Stomach (tissue), 9 donors: ENCODE measurements around the gene NEBL. TPM values are rescaled to one million over a fixed set of nuclear protein-coding genes. Genes with fewer than 3 reads are reported as not detected.

Experiments
- DNase-seq, 2 donors: peaks; one replicate each; pipeline versions ENCODE4 v3.0.0 to v3.0.0-alpha.2; 2013 to 2019
- H3K27ac ChIP-seq, 5 donors: fragments of 200-600 bp in 4 of 5; sonication (generic) in 4 of 5; one replicate each; pipeline ENCODE4 v1.5.1; 2013 to 2019; ENCODE audit warnings: mild to moderate bottlenecking in 1 of 5, moderate library complexity in 1 of 5
- H3K27me3 ChIP-seq, 3 donors: fragments of 200-600 bp; sonication (generic); one replicate each; pipeline ENCODE4 v1.5.1; 2017 to 2019; ENCODE audit warnings: mixed run types in 1 of 3
- H3K36me3 ChIP-seq, 4 donors: fragments of 200-600 bp; sonication (generic); 1 replicate in 3 of 4; 2 replicates in 1 of 4; pipeline ENCODE4 v1.5.1; 2016 to 2019
- H3K4me1 ChIP-seq, 4 donors: fragments of 200-600 bp; sonication (generic); one replicate each; pipeline ENCODE4 v1.5.1; 2016 to 2019
- H3K4me3 ChIP-seq, 4 donors: fragments of 200-600 bp; sonication (generic) in 3 of 4; one replicate each; pipeline ENCODE4 v1.5.1; 2016 to 2019; ENCODE audit warnings: mild to moderate bottlenecking in 1 of 4
- H3K9me3 ChIP-seq, 4 donors: fragments of 200-600 bp; sonication (generic); one replicate each; pipeline ENCODE4 v1.5.1; 2016 to 2019
- EP300 ChIP-seq: sonication (generic); formaldehyde crosslinking; IDR thresholded peaks from one replicate; pipeline ENCODE4 v1.6.1; 2017; ENCODE audit warnings: antibody characterized with exemption
- POLR2A ChIP-seq, 4 donors: fragments of 450-650 bp; IDR thresholded peaks; one replicate each; pipeline ENCODE4 v1.6.1; 2016; ENCODE audit warnings: antibody characterized with exemption in 4 of 4, control low read depth in 2 of 4, mild to moderate bottlenecking in 1 of 4, moderate library complexity in 1 of 4
- POLR2AphosphoS5 ChIP-seq, 3 donors: sonication (generic); formaldehyde crosslinking; IDR thresholded peaks; one replicate each; pipeline ENCODE4 v1.6.1; 2016; ENCODE audit warnings: antibody characterized with exemption in 3 of 3
- WGBS, 5 donors: extraction: QIAGEN DNeasy Blood & Tissue Kit in 3 of 5; methylation state at CpG; one replicate each; pipeline versions ENCODE4 v1.1.5 to v1.1.7; 2013 to 2018; 5-methylcytosine and 5-hydroxymethylcytosine counted together
- intact Hi-C: fragments of 100-400 bp; cut with DNase I; formaldehyde crosslinking; loops from one replicate; pipeline ENCODE4 v1.15.1; 2023; ENCODE audit warnings: low total_unique reads
- polyA plus RNA-seq, 3 donors: library from polyadenylated mRNA; stranded (reverse); fragments of 200-250 nt; gene quantifications; one replicate each; pipeline ENCODE4 v1.2.3, GENCODE V29; 2013
- total RNA-seq, 5 donors: library from RNA; depleted of rRNA; stranded (reverse); fragments of >200 nt; gene quantifications; one replicate each; pipeline versions ENCODE4 v1.1.0 to v1.2.3, GENCODE V29; 2014 to 2016
- TF ChIP-seq, protein P1 (sequence below), 7 experiments: fragments of 450-650 bp in 4 of 7; fragments of 200-600 bp in 3 of 7; sonication (generic) in 3 of 7; IDR thresholded peaks; one replicate each; pipeline ENCODE4 v1.5.1; 2016 to 2019; ENCODE audit warnings: antibody characterized with exemption in 7 of 7, control low read depth in 2 of 7, mild to moderate bottlenecking in 1 of 7
- donor health status: healthy with polysubstance abuse.
- donor health status: Bipolar disorder and iron deficiency.
- donor health status: healthy.

Gene NEBL
- total and polyA plus RNA-seq, 8 donors, result 1.2 to 21.8 (median 5.9) TPM

DNA sequence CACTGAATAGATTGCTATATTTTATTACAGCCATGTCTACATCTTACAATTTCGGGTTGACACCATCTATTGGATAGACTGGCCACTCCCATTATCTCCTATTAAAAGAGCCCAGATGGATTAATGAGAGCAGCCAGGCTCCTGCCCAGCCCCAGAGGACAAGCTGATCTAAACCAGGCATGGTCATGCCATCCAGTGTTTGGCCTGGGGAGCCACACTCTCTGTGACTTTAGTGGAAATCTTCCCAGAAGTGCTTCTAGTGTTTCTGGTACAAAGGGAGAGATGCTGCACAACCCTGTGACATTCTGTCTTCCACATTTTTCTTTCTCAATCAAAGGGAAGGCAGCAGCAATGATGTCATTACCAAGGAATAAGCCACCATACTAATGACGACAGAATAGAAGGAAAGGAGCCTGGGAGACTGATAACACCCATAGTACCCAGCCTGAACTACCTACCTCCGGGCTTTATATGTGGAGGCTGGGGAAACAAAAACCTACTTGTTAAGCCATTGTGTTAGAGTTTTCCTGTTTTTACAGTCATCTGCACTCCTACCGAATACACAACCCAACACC, 5.0 kb downstream of the NEBL start:
- Histone ChIP-seq H3K36me3 (no peaks in the 10 kb centered on the region), H3K4me3 (no peak overlapping the region), H3K27me3 (no peaks in the 10 kb centered on the region), H3K27ac (no peak overlapping the region), H3K9me3 (no peaks in the 10 kb centered on the region), H3K4me1 (no peaks in the 10 kb centered on the region)
- WGBS, 5 donors, result 81 to 91% (median 85%) methylated on average over 4 of the region's 4 CpGs
- intact Hi-C loops, result no loop called here
- TF ChIP-seq, protein P1, sequence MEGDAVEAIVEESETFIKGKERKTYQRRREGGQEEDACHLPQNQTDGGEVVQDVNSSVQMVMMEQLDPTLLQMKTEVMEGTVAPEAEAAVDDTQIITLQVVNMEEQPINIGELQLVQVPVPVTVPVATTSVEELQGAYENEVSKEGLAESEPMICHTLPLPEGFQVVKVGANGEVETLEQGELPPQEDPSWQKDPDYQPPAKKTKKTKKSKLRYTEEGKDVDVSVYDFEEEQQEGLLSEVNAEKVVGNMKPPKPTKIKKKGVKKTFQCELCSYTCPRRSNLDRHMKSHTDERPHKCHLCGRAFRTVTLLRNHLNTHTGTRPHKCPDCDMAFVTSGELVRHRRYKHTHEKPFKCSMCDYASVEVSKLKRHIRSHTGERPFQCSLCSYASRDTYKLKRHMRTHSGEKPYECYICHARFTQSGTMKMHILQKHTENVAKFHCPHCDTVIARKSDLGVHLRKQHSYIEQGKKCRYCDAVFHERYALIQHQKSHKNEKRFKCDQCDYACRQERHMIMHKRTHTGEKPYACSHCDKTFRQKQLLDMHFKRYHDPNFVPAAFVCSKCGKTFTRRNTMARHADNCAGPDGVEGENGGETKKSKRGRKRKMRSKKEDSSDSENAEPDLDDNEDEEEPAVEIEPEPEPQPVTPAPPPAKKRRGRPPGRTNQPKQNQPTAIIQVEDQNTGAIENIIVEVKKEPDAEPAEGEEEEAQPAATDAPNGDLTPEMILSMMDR (IDR thresholded peaks at IDR 0.05), result no peak
- TF ChIP-seq EP300 (no peak), POLR2A (IDR thresholded peaks at IDR 0.05) (no peak), POLR2AphosphoS5 (IDR thresholded peaks at IDR 0.05) (no peak)
- DNase-seq, result no peak

DNA sequence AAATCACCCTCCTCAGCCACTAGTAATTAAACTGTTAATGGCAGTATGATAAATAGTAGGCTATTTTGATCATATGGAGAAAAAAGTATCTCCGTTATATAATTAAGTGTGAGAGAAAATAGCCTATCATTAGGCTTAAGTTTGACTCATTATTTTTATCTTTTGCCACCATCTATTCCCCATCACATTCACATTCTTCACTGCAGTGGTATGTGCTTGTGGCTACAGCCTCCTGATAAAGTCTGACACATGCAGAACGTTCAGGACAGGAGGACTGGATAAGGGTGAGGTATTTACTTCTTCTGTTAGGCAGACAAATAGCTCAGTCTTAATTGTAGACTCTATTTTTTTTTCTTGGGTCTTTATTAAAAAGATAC, 5.8 kb downstream of the NEBL start:
- no peak overlapping the region for H3K4me3 ChIP-seq
- H3K27me3 ChIP-seq, result no peaks in the 10 kb centered on the region
- no peak for DNase-seq
- WGBS, 5 donors, result 38 to 45% (median 40%) methylated on average over 2 of the region's 2 CpGs
- H3K36me3 ChIP-seq, result no peaks in the 10 kb centered on the region
- intact Hi-C loops, result no loop called here
- no peaks in the 10 kb centered on the region for H3K9me3 ChIP-seq
- H3K4me1 ChIP-seq, result no peaks in the 10 kb centered on the region
- no peak for TF ChIP-seq POLR2A (IDR thresholded peaks at IDR 0.05)
- peak in 1 of 3 donors; percentile 25 for TF ChIP-seq POLR2AphosphoS5 (IDR thresholded peaks at IDR 0.05)
- H3K27ac ChIP-seq, result no peak overlapping the region

DNA sequence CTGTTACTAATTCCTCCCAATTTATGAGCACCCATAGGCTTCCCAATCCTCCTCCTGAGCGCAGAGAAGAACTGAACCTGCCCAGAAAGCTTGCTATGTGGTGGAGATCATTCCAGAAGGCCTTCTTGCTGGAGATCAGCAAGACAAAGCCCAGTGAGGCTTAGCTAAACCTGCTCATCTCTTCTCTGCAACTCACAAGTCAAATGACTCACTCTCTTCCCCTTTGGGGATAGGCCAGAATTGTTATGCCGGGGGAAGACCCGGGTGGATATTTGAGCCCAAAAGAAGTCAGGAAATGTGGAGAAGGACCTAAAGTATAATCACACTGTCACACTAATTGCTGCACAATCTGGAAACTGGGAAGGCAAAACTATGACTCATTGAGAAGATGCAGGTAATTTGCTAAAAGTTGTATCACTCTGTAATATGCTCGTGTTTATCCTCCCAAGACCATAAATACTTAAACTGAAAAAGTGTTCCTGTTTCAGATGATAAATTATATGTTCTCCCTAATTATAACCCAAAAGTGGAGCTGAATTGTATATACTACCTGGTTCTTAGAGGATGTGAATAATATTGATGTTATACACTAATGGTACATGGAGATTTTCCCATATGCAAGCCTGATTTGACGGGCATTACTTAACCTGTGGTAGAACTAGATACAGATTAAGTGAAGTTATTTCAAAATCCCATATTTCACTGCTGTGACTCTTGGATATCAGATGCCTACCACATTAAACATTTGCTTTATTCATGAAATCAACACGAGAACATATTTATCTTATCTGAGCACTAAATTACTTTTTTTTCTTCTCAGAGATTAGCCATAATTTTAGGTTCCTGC, 6.4 kb downstream of the NEBL start:
- intact Hi-C loops, result no loop called here
- 56 to 71% (median 67%) methylated on average over 6 of the region's 6 CpGs for WGBS, 5 donors
- no peaks in the 10 kb centered on the region for H3K9me3 ChIP-seq
- no peak overlapping the region for H3K27ac ChIP-seq
- H3K4me1 ChIP-seq, result no peaks in the 10 kb centered on the region
- DNase-seq, result no peak
- H3K4me3 ChIP-seq, result no peak overlapping the region
- no peak for TF ChIP-seq POLR2AphosphoS5 (IDR thresholded peaks at IDR 0.05)
- TF ChIP-seq, protein P1 (IDR thresholded peaks at IDR 0.05), result no peak
- no peak for TF ChIP-seq POLR2A (IDR thresholded peaks at IDR 0.05)
- no peak for TF ChIP-seq EP300
- H3K27me3 ChIP-seq, result no peaks in the 10 kb centered on the region
- no peaks in the 10 kb centered on the region for H3K36me3 ChIP-seq

- H3K4me3 ChIP-seq, result no peak overlapping the region
- H3K9me3 ChIP-seq, result no peaks in the 10 kb centered on the region
- intact Hi-C loops, result no loop called here
- peak in 1 of 2 donors; percentile 11 for DNase-seq
- H3K36me3 ChIP-seq, result no peaks in the 10 kb centered on the region
- no peaks in the 10 kb centered on the region for H3K27me3 ChIP-seq
- WGBS, 5 donors, result 69 to 75% (median 72%) methylated on average over 6 of the region's 6 CpGs
- TF ChIP-seq, protein P1 (IDR thresholded peaks at IDR 0.05), result no peak
- TF ChIP-seq EP300 (no peak), POLR2A (IDR thresholded peaks at IDR 0.05) (no peak), POLR2AphosphoS5 (IDR thresholded peaks at IDR 0.05) (no peak)
- H3K27ac ChIP-seq, result no peak overlapping the region
- H3K4me1 ChIP-seq, result no peaks in the 10 kb centered on the region
These were observed 7.1 kb downstream of the NEBL start for GRCh38 chr10:20890009-20890408.
